GM08714 (cell line): ENCODE measurements around the gene MRM2.

Source experiments
- H3K4me3 ChIP-seq: fragments of 200-500 bp; sonication (Bioruptor generic); 2 replicates; pipeline ENCODE4 v1.5.1; 2014; ENCODE audit warnings: mild to moderate bottlenecking, low read length, inconsistent platforms
- ZNF274 ChIP-seq: IDR thresholded peaks from 2 replicates; pipeline ENCODE4 v1.6.1; 2012; ENCODE audit warnings: mild to moderate bottlenecking, low read depth, low read length

The MRM2 gene

GRCh38 chr7:2241580-2242540 lies at the start of gene MRM2, which contains the start of gene NUDT1:
TSS of gene MRM2 (minus strand) at chr7:2242205. CDS start at chr7:2242169, 36 bp downstream.
TSS of gene NUDT1 (plus strand) at chr7:2242226. CDS start at chr7:2244575, 2,349 bp downstream.
- TF ChIP-seq ZNF274 = no peak
- H3K4me3 ChIP-seq = peak within 1 kb of the TSS; percentile 92

GRCh38 chr7:2290877-2291276 lies 48.9 kb upstream of the MRM2 start:
- TF ChIP-seq ZNF274 = no peak
- no peak overlapping the region for H3K4me3 ChIP-seq

- TF ChIP-seq ZNF274 = no peak
- no peak overlapping the region for H3K4me3 ChIP-seq
Observed at GRCh38 chr7:2289621-2290020, 47.6 kb upstream of the MRM2 start.

GRCh38 chr7:2289111-2289586 lies 47.1 kb upstream of the MRM2 start:
- no peak overlapping the region for H3K4me3 ChIP-seq
- no peak for TF ChIP-seq ZNF274

- no peak for TF ChIP-seq ZNF274
- no peak overlapping the region for H3K4me3 ChIP-seq
Observed at GRCh38 chr7:2288503-2288902, 46.5 kb upstream of the MRM2 start.

- no peak for TF ChIP-seq ZNF274
- no peak overlapping the region for H3K4me3 ChIP-seq
Observed at GRCh38 chr7:2287745-2288144, 45.7 kb upstream of the MRM2 start.

GRCh38 chr7:2283074-2283473 lies 41.1 kb upstream of the MRM2 start:
- TF ChIP-seq ZNF274 = no peak

GRCh38 chr7:2282185-2282751 lies 40.3 kb upstream of the MRM2 start:
- no peak for TF ChIP-seq ZNF274
- no peak overlapping the region for H3K4me3 ChIP-seq

More at GRCh38 chr7:2283074-2283473, 41.1 kb upstream of the MRM2 start:
- H3K4me3 ChIP-seq = no peak overlapping the region

GRCh38 chr7:2281541-2281940 lies 39.5 kb upstream of the MRM2 start:
- no peak overlapping the region for H3K4me3 ChIP-seq
- no peak for TF ChIP-seq ZNF274

- no peak for TF ChIP-seq ZNF274
- H3K4me3 ChIP-seq = no peak overlapping the region
Observed at GRCh38 chr7:2280424-2280823, 38.4 kb upstream of the MRM2 start.

GRCh38 chr7:2279896-2280295 lies 37.9 kb upstream of the MRM2 start:
- no peak for TF ChIP-seq ZNF274

GRCh38 chr7:2278026-2278425 lies 36.0 kb upstream of the MRM2 start:
- no peak for TF ChIP-seq ZNF274
- no peak overlapping the region for H3K4me3 ChIP-seq

More at GRCh38 chr7:2279896-2280295, 37.9 kb upstream of the MRM2 start:
- H3K4me3 ChIP-seq = no peak overlapping the region

GRCh38 chr7:2276107-2276506 lies 34.1 kb upstream of the MRM2 start:
- TF ChIP-seq ZNF274 = no peak
- H3K4me3 ChIP-seq = no peak overlapping the region

GRCh38 chr7:2275101-2275500 lies 33.1 kb upstream of the MRM2 start:
- no peak overlapping the region for H3K4me3 ChIP-seq
- no peak for TF ChIP-seq ZNF274

- no peak for TF ChIP-seq ZNF274
- no peak overlapping the region for H3K4me3 ChIP-seq
Observed at GRCh38 chr7:2274666-2275065, 32.7 kb upstream of the MRM2 start.
